ENCODE measurements around the gene AJUBA.
"Not testable (repeated sequence)": the region's sequence is repeated elsewhere in the genome, so short reads cannot be mapped to it uniquely, and the experiment has no call there.

Gene AJUBA

DNA sequence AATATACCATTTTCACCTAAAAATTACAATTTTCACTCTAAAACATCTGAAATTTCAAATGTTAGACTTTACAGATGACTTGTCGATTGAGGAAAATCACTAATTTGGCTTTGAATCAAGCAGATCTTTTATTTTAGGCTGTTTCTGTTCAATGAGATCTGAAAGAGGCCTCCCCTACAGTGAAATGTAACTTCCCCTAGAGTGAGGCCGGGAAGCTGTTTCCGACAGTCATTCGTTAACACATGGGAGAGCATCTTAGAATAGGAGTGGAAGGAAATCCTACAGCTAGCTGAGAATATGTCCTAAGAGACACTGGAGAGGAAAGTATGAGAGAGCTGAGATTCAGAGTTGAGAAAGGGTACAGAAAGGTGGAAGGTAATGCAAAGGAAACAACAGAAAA, 33.3 kb upstream of the AJUBA start:
- H3K4me3 Mint-ChIP-seq, result no peak overlapping the region
- no peaks in the 10 kb centered on the region for H3K27me3 Mint-ChIP-seq
- H3K4me1 Mint-ChIP-seq (ENCODE audit: low read depth in 2 of 2), result peaks cover 0 to 3% of the 10 kb centered on the region in 2 donors
- no peak for DNase-seq
- H3K27ac Mint-ChIP-seq, result no peak overlapping the region
- no peaks in the 10 kb centered on the region for H3K9me3 Mint-ChIP-seq
- ATAC-seq (replicated peaks), result no peak
- no peaks in the 10 kb centered on the region for H3K36me3 Mint-ChIP-seq (ENCODE audit: insufficient read depth)

DNA sequence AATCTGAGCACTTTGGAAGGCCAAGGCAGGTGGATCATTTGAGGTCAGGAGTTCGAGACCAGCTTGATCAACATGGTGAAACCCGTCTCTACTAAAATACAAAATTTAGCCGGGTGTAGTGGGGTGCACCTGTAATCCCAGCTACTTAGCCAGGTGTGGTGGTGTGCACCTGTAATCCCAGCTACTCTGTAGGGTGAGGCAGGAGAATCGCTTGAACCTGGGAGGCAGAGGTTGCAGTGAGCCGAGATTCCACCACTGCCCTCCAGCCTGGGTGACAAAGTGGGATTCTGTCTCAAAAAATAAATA, 31.4 kb upstream of the AJUBA start:
- not testable (repeated sequence) for H3K27ac Mint-ChIP-seq; H3K36me3 Mint-ChIP-seq (ENCODE audit: insufficient read depth); H3K9me3 Mint-ChIP-seq; H3K4me1 Mint-ChIP-seq (ENCODE audit: low read depth in 2 of 2); H3K4me3 Mint-ChIP-seq; H3K27me3 Mint-ChIP-seq; ATAC-seq (replicated peaks); DNase-seq

DNA sequence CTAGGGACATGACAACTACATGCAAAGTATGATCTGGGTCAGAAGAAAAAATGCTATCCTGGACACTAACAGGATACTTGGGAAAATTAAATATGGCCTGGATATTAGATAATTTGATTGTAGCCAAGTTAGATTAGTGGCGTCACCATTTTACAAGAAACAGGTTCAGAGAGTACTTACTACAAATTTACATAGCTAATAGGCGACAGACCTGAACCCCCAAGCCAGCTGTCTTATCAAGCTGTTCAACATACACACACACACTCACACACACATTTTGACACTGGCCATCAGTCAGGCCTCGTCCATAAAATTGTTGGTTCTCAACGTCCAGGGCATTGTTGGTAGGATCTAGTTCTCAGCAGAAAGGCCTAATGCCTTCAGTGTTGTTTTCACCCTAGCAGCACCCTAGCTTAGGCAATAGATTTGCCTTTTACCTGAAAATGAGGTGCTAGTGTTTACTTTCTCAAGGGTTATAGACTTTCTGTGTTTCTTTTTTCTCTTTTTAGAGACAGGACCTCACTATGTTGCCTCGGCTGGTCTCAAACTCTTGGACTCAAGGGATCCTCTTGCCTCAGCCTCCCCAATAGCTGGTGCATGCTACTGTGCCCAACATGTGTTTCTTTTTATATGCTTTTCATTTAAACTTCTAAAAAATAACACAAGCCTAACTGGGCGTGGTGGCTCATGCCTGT, 30.9 kb upstream of the AJUBA start:
- DNase-seq (no peak), ATAC-seq (replicated peaks) (no peak)
- peaks cover 6 to 8% of the 10 kb centered on the region in 2 donors for H3K4me1 Mint-ChIP-seq (ENCODE audit: low read depth in 2 of 2)
- H3K27me3 Mint-ChIP-seq, result no peaks in the 10 kb centered on the region
- H3K36me3 Mint-ChIP-seq (ENCODE audit: insufficient read depth), result no peaks in the 10 kb centered on the region
- H3K9me3 Mint-ChIP-seq, result no peaks in the 10 kb centered on the region
- no peak overlapping the region for H3K4me3 Mint-ChIP-seq
- no peak overlapping the region for H3K27ac Mint-ChIP-seq

DNA sequence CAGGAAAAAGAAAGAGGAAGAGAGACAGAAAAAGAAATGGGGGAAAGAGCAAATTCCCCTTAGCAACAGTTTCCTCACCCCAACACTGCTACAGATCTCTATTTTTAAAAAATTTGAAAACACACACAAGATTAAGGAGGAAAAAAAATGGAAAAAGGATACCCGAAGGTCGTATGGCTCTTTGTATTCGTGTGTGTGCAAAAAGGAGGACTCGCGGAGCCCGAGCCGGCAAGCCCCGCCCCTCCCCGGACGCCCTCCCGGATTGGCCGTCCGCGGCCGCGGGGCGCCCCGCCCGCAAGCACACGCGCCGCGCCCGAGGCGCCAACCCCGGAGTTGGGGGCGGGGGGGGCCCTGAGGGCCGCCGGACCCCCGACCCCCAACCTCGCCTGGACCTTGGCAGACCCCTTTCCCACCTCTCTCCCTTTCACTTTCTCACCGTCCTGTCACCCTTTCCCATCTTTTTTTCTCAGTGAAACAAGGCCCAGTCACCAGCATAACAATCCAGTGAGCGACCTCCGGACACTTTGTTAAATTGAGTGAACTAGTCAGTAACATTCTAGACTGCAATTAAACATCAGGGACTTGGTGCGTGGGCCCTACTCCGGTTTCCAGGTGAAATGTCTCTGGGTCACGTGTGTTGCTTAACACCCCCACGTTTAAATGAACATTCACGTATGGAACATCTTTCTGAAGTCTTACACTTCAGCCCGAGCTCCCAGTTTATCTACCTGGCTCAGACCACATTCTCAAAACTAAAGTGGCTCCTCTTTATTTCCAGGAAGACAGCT, 27.8 kb upstream of the AJUBA start, which contains the start of gene C14orf93:
TSS of gene C14orf93 (minus strand) at position 205 of the 788 bp plus-strand sequence. CDS start 11,120 bp downstream, outside the sequence.
- Mint-ChIP-seq H3K27ac (peak within 1 kb of the TSS; percentile 80 to 96), H3K9me3 (no peaks in the 10 kb centered on the region), H3K4me3 (peak within 1 kb of the TSS; percentile 83 to 86), H3K4me1 (ENCODE audit: low read depth in 2 of 2) (peaks cover 12 to 25% of the 10 kb centered on the region in 2 donors), H3K27me3 (no peaks in the 10 kb centered on the region), H3K36me3 (ENCODE audit: insufficient read depth) (peaks cover 12% of the 10 kb centered on the region)
- DNase-seq (peak; percentile 64 to 68 (median 68)), ATAC-seq (replicated peaks) (peak; percentile 23)

DNA sequence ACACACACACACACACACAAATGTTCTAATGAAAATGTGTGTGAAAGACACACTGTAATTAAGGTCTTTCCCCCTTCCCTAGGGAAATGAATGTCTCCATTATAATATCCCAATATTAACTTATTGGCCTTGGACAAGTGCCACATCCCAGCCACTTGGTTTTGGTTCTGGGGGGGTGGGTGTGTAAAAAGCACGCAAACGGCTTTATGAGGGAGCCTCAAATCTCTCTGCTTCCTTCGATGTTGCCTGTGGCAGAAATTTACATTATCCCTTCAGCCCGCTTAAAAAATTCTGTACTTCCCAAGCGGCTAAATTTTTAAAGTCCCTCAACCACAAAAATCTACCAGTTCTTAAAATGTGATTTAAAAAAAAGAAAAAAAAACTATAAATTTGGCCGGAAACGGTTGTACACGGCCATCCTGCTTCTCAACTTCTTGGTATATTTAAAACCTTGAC, 27.2 kb upstream of the AJUBA start:
- H3K27ac Mint-ChIP-seq, result peak overlapping the region; percentile 76 to 96
- no peaks in the 10 kb centered on the region for H3K9me3 Mint-ChIP-seq
- H3K4me1 Mint-ChIP-seq (ENCODE audit: low read depth in 2 of 2), result peaks cover 12 to 25% of the 10 kb centered on the region in 2 donors
- peak overlapping the region; percentile 83 to 86 for H3K4me3 Mint-ChIP-seq
- no peaks in the 10 kb centered on the region for H3K27me3 Mint-ChIP-seq
- ATAC-seq (replicated peaks) (no peak), DNase-seq (no peak)
- peaks cover 12% of the 10 kb centered on the region for H3K36me3 Mint-ChIP-seq (ENCODE audit: insufficient read depth)

DNA sequence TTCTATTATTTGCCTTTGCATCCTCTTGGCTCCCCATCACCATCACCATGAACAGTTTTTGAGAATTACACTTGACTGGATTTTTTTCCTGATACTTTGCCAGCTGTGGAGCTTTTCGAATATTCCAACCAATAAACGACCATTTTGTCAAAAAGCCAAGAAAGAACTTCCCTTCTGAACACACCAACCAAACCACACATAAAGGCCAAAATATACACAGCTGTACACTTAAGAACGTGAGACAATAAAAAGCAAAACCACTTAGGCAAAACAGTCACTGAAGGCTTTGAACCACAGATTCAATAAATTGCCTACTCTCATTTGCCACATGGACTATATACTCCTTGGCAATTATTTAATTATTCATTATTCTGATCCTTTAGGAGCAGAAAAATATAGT, 26.5 kb upstream of the AJUBA start:
- Mint-ChIP-seq H3K9me3 (no peaks in the 10 kb centered on the region), H3K4me3 (peak overlapping the region; percentile 43 to 83), H3K27ac (peak overlapping the region in 1 of 2 donors; percentile 47), H3K4me1 (ENCODE audit: low read depth in 2 of 2) (peaks cover 12 to 25% of the 10 kb centered on the region in 2 donors), H3K36me3 (ENCODE audit: insufficient read depth) (peaks cover 12% of the 10 kb centered on the region), H3K27me3 (no peaks in the 10 kb centered on the region)
- ATAC-seq (replicated peaks) (no peak), DNase-seq (no peak)

DNA sequence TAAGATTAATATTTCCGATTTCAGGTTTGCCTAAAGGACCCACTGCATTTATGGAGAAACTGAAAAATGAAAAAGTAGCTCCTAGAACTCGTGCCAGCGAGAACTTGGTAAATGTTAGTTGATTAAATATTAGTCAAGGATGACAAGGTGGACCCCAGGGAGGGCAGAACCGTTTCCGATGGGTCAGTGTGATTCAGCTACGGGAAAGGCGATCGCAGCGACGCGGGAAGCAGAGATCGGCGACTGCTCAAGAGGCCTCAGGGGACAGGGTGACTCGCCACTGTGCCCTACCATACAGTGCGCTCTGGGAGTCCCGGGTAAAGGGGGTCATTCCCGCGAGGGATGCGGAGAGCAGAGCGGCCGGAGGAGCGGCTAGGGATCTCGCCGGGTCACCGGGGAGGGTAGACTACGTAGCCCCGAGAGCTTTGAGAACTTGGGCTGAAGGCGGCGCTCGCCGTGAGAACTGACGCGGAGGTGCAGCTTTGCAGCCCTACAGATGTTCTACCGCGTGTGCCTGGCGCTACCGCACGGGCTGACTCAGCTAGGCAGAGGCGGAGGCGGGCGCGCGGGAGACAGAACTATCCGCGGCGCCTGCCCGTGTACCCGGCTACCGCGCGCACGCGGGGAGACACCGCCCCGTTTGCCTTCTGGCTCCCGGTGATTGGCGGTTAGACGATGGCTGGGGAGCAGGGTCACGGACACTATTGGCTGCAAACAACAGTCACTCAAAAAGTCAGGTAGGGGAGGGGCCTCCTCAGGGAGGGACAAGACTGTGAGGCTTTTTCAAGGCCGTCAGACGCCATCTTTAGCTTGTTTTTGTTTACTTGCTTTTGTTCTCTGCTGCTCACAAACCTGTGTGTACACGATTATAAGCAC, 24.4 kb upstream of the AJUBA start:
- no peaks in the 10 kb centered on the region for H3K27me3 Mint-ChIP-seq
- H3K4me1 Mint-ChIP-seq (ENCODE audit: low read depth in 2 of 2), result peaks cover 12 to 25% of the 10 kb centered on the region in 2 donors
- H3K36me3 Mint-ChIP-seq (ENCODE audit: insufficient read depth), result peaks cover 12% of the 10 kb centered on the region
- peak overlapping the region; percentile 97 for H3K4me3 Mint-ChIP-seq
- H3K9me3 Mint-ChIP-seq, result no peaks in the 10 kb centered on the region
- ATAC-seq (replicated peaks), result peak; percentile 94
- peak overlapping the region; percentile 97 to 98 for H3K27ac Mint-ChIP-seq
- peak; percentile 96 to 97 (median 97) for DNase-seq

DNA sequence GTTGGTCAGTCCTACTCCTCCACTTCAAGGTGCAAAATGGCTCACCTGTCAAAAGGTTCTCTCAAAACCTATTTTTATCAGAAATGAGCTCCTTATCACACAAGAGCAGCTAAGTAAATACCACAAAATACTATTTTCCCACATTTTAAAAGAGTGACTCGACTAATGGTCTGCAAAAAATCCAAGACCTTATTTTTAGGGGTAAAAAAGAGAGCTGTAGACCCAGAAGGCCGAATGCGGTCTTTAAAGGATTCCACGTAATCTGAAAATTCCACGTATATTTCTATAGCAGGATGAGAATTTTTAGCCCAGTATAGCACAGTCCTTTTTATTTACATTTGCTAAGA, 23.8 kb upstream of the AJUBA start:
- Mint-ChIP-seq H3K27me3 (no peaks in the 10 kb centered on the region), H3K27ac (peak overlapping the region; percentile 97 to 98), H3K4me1 (ENCODE audit: low read depth in 2 of 2) (peaks cover 12 to 22% of the 10 kb centered on the region in 2 donors), H3K9me3 (no peaks in the 10 kb centered on the region), H3K36me3 (ENCODE audit: insufficient read depth) (peaks cover 12% of the 10 kb centered on the region), H3K4me3 (peak overlapping the region; percentile 97)
- no peak for DNase-seq
- no peak for ATAC-seq (replicated peaks)

DNA sequence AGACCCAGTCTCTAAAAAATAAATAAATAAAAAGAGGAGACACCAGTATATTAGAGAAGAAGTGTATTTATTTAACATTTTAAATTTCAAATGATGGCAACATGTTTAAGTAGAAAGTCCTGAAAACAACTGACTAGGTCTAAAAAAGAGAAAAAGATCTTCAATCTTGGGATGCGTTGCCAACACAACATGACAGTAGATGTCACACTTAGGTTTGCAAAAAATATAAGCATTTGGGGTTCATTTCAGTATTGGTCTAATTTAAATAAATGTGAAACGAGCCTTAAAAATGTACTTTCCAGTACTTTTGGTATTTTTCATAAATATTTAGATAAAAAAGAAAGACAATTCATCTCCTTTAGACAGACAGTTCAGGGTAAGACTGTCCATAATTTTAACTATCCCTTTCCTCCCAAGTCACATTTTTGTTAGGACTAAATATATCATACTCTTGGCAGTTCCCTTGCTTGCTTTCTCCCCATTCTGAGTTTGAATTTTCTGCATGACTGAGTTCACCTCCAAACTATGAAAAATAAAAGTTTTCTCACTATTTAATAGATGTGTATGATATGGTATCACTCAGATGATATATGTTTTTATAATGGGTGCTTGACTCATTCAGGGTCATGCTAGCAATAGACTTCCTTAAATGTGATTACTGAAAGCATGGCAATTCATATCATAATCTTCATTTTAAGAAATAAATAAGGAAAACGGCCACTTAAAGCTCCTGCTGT, 23.3 kb upstream of the AJUBA start:
- Mint-ChIP-seq H3K4me3 (peak overlapping the region; percentile 97), H3K36me3 (ENCODE audit: insufficient read depth) (peaks cover 12% of the 10 kb centered on the region), H3K9me3 (no peaks in the 10 kb centered on the region), H3K27me3 (no peaks in the 10 kb centered on the region), H3K27ac (peak overlapping the region in 1 of 2 donors; percentile 98), H3K4me1 (ENCODE audit: low read depth in 2 of 2) (peaks cover 12 to 22% of the 10 kb centered on the region in 2 donors)
- no peak for DNase-seq
- ATAC-seq (replicated peaks), result no peak

DNA sequence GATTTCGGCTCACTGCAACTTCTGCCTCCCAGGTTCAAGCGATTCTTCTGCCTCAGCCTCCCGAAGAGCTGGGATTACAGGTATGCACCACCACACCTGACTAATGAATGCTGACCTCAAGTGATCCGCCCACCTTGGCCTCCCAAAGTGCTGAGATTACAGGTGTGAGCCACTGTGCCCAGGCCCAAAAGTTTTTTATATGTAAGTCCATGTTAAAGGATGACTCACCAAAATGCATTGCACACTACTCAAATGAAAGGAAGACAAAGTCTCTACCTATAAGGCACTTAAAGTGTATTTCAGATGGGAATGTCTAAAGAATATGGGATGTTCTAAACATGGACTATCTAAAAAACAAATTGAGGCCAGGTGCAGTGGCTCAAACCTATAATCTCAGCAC, 21.9 kb upstream of the AJUBA start:
- Mint-ChIP-seq H3K4me1 (ENCODE audit: low read depth in 2 of 2) (peaks cover 11 to 22% of the 10 kb centered on the region in 2 donors), H3K36me3 (ENCODE audit: insufficient read depth) (peaks cover 12% of the 10 kb centered on the region)
- not testable (repeated sequence) for ATAC-seq (replicated peaks); H3K27me3 Mint-ChIP-seq; H3K4me3 Mint-ChIP-seq; H3K27ac Mint-ChIP-seq; H3K9me3 Mint-ChIP-seq; DNase-seq

DNA sequence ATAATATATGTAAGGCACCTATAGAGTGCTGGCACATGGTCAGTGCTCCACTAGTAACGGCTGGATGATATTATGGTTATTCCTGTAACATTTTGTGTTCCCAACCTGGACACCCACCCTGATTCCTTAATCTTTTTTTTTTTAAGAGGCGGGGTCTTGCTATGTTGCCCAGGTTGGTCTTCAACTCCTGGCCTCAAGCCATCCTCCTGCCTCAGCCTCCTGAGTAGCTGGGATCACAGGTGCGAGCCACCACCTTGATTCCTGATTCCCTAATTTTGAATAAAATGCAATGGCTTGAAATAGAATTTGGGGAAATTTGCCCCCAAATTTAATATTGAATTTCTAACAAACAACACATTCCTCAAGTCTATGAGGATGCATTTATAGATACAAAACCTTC, 20.2 kb upstream of the AJUBA start:
- Mint-ChIP-seq H3K27me3 (no peaks in the 10 kb centered on the region), H3K36me3 (ENCODE audit: insufficient read depth) (peaks cover 12% of the 10 kb centered on the region), H3K4me1 (ENCODE audit: low read depth in 2 of 2) (peaks cover 7 to 16% of the 10 kb centered on the region in 2 donors), H3K4me3 (no peak overlapping the region), H3K27ac (no peak overlapping the region), H3K9me3 (no peaks in the 10 kb centered on the region)
- DNase-seq (no peak), ATAC-seq (replicated peaks) (no peak)

DNA sequence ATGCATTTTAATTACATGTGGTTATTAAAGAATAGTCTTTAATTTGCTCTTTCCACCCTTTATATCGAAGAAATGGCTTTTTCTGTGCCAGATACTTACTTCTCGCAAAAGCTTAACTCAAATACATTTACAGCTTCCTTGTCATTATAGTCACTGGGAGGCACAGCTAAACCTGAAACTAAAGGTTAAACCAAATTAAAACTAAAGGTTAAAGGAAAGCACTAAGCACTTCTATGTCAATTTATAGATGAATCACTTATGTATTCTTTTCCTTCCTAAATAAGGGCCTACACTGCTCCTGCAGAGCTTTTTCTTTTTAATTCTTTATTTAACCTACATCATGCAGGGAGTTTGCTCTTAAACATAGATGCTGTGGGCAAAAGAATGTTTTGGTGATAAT, 18.5 kb upstream of the AJUBA start:
- no peak for ATAC-seq (replicated peaks)
- Mint-ChIP-seq H3K27me3 (no peaks in the 10 kb centered on the region), H3K36me3 (ENCODE audit: insufficient read depth) (no peaks in the 10 kb centered on the region), H3K4me1 (ENCODE audit: low read depth in 2 of 2) (no peaks in the 10 kb centered on the region), H3K4me3 (no peak overlapping the region), H3K9me3 (no peaks in the 10 kb centered on the region), H3K27ac (no peak overlapping the region)
- no peak for DNase-seq
